ENCODE measurements around the gene CPEB4. TPM values are rescaled to one million over a fixed set of nuclear protein-coding genes. Genes with fewer than 3 reads are reported as not detected.

The CPEB4 gene
- total and polyA plus RNA-seq, 10 donors, result 2.3 to 107 (median 81.0) TPM

GRCh38 chr5:173916233-173916632 is 28.1 kb downstream of the CPEB4 start:
- peak overlapping the region in 3 of 8 donors; percentile 19 to 88 (median 27) for H3K27ac ChIP-seq
- no peak for DNase-seq
- 32 to 57% (median 51%) methylated on average over 3 of the region's 3 CpGs for WGBS, 5 donors

DNA sequence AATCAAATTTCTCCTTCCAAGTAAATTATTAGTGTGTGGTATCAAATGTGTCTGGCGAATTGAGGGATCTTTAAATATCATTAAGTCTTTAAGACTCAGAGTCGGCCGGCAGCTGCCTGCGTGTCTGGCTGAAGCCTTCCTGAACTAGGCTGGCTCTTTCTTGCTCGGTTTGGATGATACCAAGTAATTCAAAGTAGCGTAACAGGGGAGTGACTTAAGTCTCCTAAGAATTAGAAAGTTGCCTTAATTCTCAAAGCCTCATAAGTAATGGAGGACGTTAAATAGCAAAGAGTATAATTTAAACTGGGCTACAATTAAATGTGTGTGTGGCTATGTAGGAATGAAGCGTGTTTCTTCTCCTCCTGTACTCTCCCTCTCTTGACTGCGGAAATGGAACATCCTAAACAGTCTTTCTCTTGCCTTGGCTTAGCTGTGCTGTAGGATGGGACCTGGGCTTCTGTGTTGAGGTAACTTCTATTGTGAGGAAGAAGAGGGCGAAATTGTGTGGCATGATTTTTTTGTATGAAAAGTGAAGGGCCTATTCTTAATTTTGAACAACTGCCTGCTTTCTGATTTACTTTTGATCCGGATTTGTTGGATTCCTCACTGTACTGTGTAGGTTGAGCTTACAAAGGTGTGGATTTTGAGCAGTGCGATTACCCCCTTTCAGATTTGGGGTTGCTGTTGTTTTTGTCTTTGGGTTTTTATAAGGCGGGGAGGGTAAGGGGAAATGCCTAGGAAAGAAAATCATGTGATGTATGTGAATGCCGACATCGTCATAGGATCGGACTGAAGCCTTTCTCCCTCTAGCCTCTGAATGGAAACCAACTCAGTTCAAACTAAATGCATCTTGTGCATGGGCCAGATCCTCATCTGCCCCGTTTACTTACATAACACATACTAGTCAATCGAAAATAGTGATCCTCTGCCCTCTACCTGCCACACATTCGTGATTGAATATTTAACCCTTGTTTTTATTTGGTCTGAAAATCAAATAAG is 29.9 kb downstream of the CPEB4 start:
- WGBS, 5 donors, result 1 to 3% (median 1%) methylated on average over 19 of the region's 19 CpGs
- H3K4me3 ChIP-seq, result peak overlapping the region; percentile 30 to 69 (median 38)
- intact Hi-C loops (cut with DNase I; ENCODE audit: low total_unique reads), result no loop called here

More at GRCh38 chr5:173916233-173916632, 28.1 kb downstream of the CPEB4 start:
- Histone ChIP-seq H3K4me1 (peaks cover 15 to 96% (median 69%) of the 10 kb centered on the region in 6 donors), H3K36me3 (peaks cover 0 to 38% (median 9%) of the 10 kb centered on the region in 6 donors), H3K9me3 (no peaks in the 10 kb centered on the region), H3K4me3 (no peak overlapping the region), H3K27me3 (replicated peaks in 1 of 7) (no peaks in the 10 kb centered on the region)
- TF ChIP-seq CTCF (IDR thresholded peaks at IDR 0.05 in 8 of 11, conservative IDR thresholded peaks at IDR 0.05 in 3 of 11) (no peak), POLR2A (IDR thresholded peaks at IDR 0.05) (no peak), POLR2AphosphoS5 (IDR thresholded peaks at IDR 0.05) (no peak)
- intact Hi-C loops (cut with DNase I; ENCODE audit: low total_unique reads), result no loop called here

DNA sequence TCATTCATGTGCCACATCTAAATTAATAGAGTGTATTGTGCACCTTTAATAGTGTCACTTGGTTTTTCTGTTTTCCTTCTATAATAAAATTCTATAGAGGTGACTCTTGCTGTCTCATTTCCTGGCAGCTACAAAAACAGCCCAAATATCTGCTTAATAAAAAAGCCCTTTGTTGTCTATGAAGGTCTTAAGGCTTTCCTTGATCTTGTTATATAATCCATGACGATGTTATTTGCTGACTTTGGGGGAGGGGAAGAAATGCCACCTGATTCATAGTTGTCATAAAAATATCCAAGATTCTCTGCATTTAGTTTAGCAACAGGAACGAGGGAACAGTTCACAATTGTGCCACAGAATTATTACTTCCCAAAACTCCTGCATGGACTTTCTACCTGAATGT is 31.3 kb downstream of the CPEB4 start:
- Histone ChIP-seq H3K9me3 (no peaks in the 10 kb centered on the region), H3K4me1 (peaks cover 27 to 100% (median 87%) of the 10 kb centered on the region in 6 donors), H3K27ac (peak overlapping the region; percentile 76 to 90 (median 86)), H3K4me3 (no peak overlapping the region), H3K27me3 (replicated peaks in 1 of 7) (no peaks in the 10 kb centered on the region), H3K36me3 (peaks cover 0 to 31% (median 0%) of the 10 kb centered on the region in 6 donors)
- intact Hi-C loops (cut with DNase I; ENCODE audit: low total_unique reads), result no loop called here
- no peak for DNase-seq
- TF ChIP-seq POLR2A (IDR thresholded peaks at IDR 0.05), result no peak
- no peak for TF ChIP-seq POLR2AphosphoS5 (IDR thresholded peaks at IDR 0.05)
- no peak for TF ChIP-seq CTCF (IDR thresholded peaks at IDR 0.05 in 8 of 11, conservative IDR thresholded peaks at IDR 0.05 in 3 of 11)
- 21 to 42% (median 33%) methylated on average over 2 of the region's 2 CpGs for WGBS, 5 donors

More for the DNA sequence above, 29.9 kb downstream of the CPEB4 start:
- DNase-seq, result peak; percentile 84
- Histone ChIP-seq H3K9me3 (no peaks in the 10 kb centered on the region), H3K27me3 (replicated peaks in 1 of 7) (no peaks in the 10 kb centered on the region), H3K27ac (peak overlapping the region; percentile 76 to 90 (median 86)), H3K36me3 (peaks cover 0 to 33% (median 0%) of the 10 kb centered on the region in 6 donors), H3K4me1 (peaks cover 18 to 100% (median 81%) of the 10 kb centered on the region in 6 donors)
- TF ChIP-seq POLR2A (IDR thresholded peaks at IDR 0.05) (peak in 1 of 3 donors; percentile 23), POLR2AphosphoS5 (IDR thresholded peaks at IDR 0.05) (peak in 1 of 3 donors; percentile 84), CTCF (IDR thresholded peaks at IDR 0.05 in 8 of 11, conservative IDR thresholded peaks at IDR 0.05 in 3 of 11) (peak in 2 of 11 experiments; percentile 11 to 26)
